Stomach (tissue), 9 donors: ENCODE results near the gene ITCH. TPM values are rescaled to one million over a fixed set of nuclear protein-coding genes. Genes with fewer than 3 reads are reported as not detected.
"Not testable (repeated sequence)": the region's sequence is repeated elsewhere in the genome, so short reads cannot be mapped to it uniquely, and the experiment has no call there.

Experiments used
- DNase-seq, 2 donors: peaks; one replicate each; pipeline versions ENCODE4 v3.0.0 to v3.0.0-alpha.2; 2013 to 2019
- H3K27ac ChIP-seq, 5 donors: fragments of 200-600 bp in 4 of 5; sonication (generic) in 4 of 5; one replicate each; pipeline ENCODE4 v1.5.1; 2013 to 2019; ENCODE audit warnings: mild to moderate bottlenecking in 1 of 5, moderate library complexity in 1 of 5
- H3K27me3 ChIP-seq, 3 donors: fragments of 200-600 bp; sonication (generic); one replicate each; pipeline ENCODE4 v1.5.1; 2017 to 2019; ENCODE audit warnings: mixed run types in 1 of 3
- H3K36me3 ChIP-seq, 4 donors: fragments of 200-600 bp; sonication (generic); 1 replicate in 3 of 4; 2 replicates in 1 of 4; pipeline ENCODE4 v1.5.1; 2016 to 2019
- H3K4me1 ChIP-seq, 4 donors: fragments of 200-600 bp; sonication (generic); one replicate each; pipeline ENCODE4 v1.5.1; 2016 to 2019
- H3K4me3 ChIP-seq, 4 donors: fragments of 200-600 bp; sonication (generic) in 3 of 4; one replicate each; pipeline ENCODE4 v1.5.1; 2016 to 2019; ENCODE audit warnings: mild to moderate bottlenecking in 1 of 4
- H3K9me3 ChIP-seq, 4 donors: fragments of 200-600 bp; sonication (generic); one replicate each; pipeline ENCODE4 v1.5.1; 2016 to 2019
- CTCF ChIP-seq, 7 experiments: fragments of 450-650 bp in 4 of 7; fragments of 200-600 bp in 3 of 7; sonication (generic) in 3 of 7; IDR thresholded peaks; one replicate each; pipeline ENCODE4 v1.5.1; 2016 to 2019; ENCODE audit warnings: antibody characterized with exemption in 7 of 7, control low read depth in 2 of 7, mild to moderate bottlenecking in 1 of 7
- EP300 ChIP-seq: sonication (generic); formaldehyde crosslinking; IDR thresholded peaks from one replicate; pipeline ENCODE4 v1.6.1; 2017; ENCODE audit warnings: antibody characterized with exemption
- POLR2A ChIP-seq, 4 donors: fragments of 450-650 bp; IDR thresholded peaks; one replicate each; pipeline ENCODE4 v1.6.1; 2016; ENCODE audit warnings: antibody characterized with exemption in 4 of 4, control low read depth in 2 of 4, mild to moderate bottlenecking in 1 of 4, moderate library complexity in 1 of 4
- POLR2AphosphoS5 ChIP-seq, 3 donors: sonication (generic); formaldehyde crosslinking; IDR thresholded peaks; one replicate each; pipeline ENCODE4 v1.6.1; 2016; ENCODE audit warnings: antibody characterized with exemption in 3 of 3
- WGBS, 5 donors: extraction: QIAGEN DNeasy Blood & Tissue Kit in 3 of 5; methylation state at CpG; one replicate each; pipeline versions ENCODE4 v1.1.5 to v1.1.7; 2013 to 2018; 5-methylcytosine and 5-hydroxymethylcytosine counted together
- intact Hi-C: fragments of 100-400 bp; cut with DNase I; formaldehyde crosslinking; loops from one replicate; pipeline ENCODE4 v1.15.1; 2023; ENCODE audit warnings: low total_unique reads
- polyA plus RNA-seq, 3 donors: library from polyadenylated mRNA; stranded (reverse); fragments of 200-250 nt; gene quantifications; one replicate each; pipeline ENCODE4 v1.2.3, GENCODE V29; 2013
- total RNA-seq, 5 donors: library from RNA; depleted of rRNA; stranded (reverse); fragments of >200 nt; gene quantifications; one replicate each; pipeline versions ENCODE4 v1.1.0 to v1.2.3, GENCODE V29; 2014 to 2016
- donor health status: healthy with polysubstance abuse.
- donor health status: Bipolar disorder and iron deficiency.
- donor health status: healthy.

The ITCH gene
- total and polyA plus RNA-seq, 8 donors = 7.2 to 138 (median 35.6) TPM

DNA sequence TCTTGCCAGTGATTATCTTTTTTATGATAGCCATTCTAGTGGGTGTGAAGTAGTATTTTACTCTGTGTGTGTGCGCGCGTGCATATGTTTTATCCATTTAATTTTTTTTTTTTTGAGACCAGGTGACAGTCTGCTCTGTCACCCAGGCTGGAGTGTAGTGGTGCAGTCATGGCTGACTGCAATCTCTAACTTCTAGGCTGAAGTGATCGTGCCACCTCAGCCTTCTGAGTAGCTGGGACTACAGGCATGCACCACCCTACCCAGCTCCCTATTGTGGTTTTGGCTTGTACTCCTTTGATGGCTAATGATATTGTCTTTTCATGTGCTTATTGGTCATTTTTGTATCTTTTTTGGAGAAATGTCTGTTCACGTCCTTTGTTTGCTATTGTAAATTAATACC, 33.3 kb downstream of the ITCH start:
- Histone ChIP-seq H3K27me3 (no peaks in the 10 kb centered on the region), H3K27ac (no peak overlapping the region), H3K9me3 (no peaks in the 10 kb centered on the region), H3K36me3 (peaks cover 7 to 73% (median 61%) of the 10 kb centered on the region in 4 donors), H3K4me3 (no peak overlapping the region), H3K4me1 (peaks cover 0 to 63% (median 22%) of the 10 kb centered on the region in 4 donors)
- intact Hi-C loops = no loop called here
- 89 to 98% (median 91%) methylated on average over 5 of the region's 5 CpGs for WGBS, 5 donors
- TF ChIP-seq EP300 (no peak), CTCF (IDR thresholded peaks at IDR 0.05) (no peak), POLR2A (IDR thresholded peaks at IDR 0.05) (no peak)
- no peak for DNase-seq

- no peak overlapping the region for H3K27ac ChIP-seq
- no peak for DNase-seq
- peaks cover 0 to 63% (median 24%) of the 10 kb centered on the region in 4 donors for H3K4me1 ChIP-seq
- 87 to 95% (median 90%) methylated on average over 9 of the region's 9 CpGs for WGBS, 5 donors
- no peak overlapping the region for H3K4me3 ChIP-seq
- H3K27me3 ChIP-seq = no peaks in the 10 kb centered on the region
- peaks cover 7 to 76% (median 61%) of the 10 kb centered on the region in 4 donors for H3K36me3 ChIP-seq
- intact Hi-C loops = no loop called here
- no peaks in the 10 kb centered on the region for H3K9me3 ChIP-seq
- TF ChIP-seq EP300 (no peak), POLR2A (IDR thresholded peaks at IDR 0.05) (no peak), POLR2AphosphoS5 (IDR thresholded peaks at IDR 0.05) (no peak), CTCF (IDR thresholded peaks at IDR 0.05) (no peak)
Measured at GRCh38 chr20:34397096-34397495, 34.0 kb downstream of the ITCH start.

DNA sequence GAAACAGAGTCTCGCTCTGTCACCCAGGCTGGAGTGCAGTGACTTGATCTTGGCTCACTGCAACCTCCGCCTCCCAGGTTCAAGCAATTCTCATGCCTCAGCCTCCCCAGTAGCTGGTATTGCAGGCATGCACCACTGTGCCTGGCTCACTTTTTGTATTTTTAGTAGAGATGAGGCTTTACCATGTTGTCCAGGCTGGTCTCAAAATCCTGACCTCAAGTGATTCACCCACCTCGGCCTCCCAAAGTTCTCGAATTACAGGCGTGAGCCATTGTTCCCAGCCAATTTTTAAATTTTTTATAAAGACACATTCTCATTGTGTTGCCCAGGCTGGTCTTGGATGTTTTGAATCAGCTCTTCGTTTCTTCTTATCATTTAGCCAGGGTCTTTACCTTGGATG, 37.7 kb downstream of the ITCH start:
- H3K9me3 ChIP-seq, intact Hi-C loops, DNase-seq, H3K4me3 ChIP-seq, H3K27ac ChIP-seq, H3K27me3 ChIP-seq: not testable (repeated sequence)
- 88 to 91% (median 90%) methylated on average over 6 of the region's 6 CpGs for WGBS, 5 donors
- peaks cover 7 to 82% (median 41%) of the 10 kb centered on the region in 4 donors for H3K4me1 ChIP-seq
- peaks cover 0 to 44% (median 30%) of the 10 kb centered on the region in 4 donors for H3K36me3 ChIP-seq

- intact Hi-C loops = no loop called here
- Histone ChIP-seq H3K4me3 (no peak overlapping the region), H3K4me1 (peaks cover 7 to 85% (median 47%) of the 10 kb centered on the region in 4 donors), H3K36me3 (peaks cover 0 to 35% (median 24%) of the 10 kb centered on the region in 4 donors), H3K27ac (no peak overlapping the region), H3K27me3 (no peaks in the 10 kb centered on the region), H3K9me3 (no peaks in the 10 kb centered on the region)
- no peak for DNase-seq
- 79 to 86% (median 82%) methylated on average over 8 of the region's 8 CpGs for WGBS, 5 donors
- no peak for TF ChIP-seq POLR2AphosphoS5 (IDR thresholded peaks at IDR 0.05)
- no peak for TF ChIP-seq POLR2A (IDR thresholded peaks at IDR 0.05)
- no peak for TF ChIP-seq EP300
- TF ChIP-seq CTCF (IDR thresholded peaks at IDR 0.05) = no peak
Measured at GRCh38 chr20:34401741-34402455, 38.8 kb downstream of the ITCH start.

- H3K27ac ChIP-seq = no peak overlapping the region
- no peak for TF ChIP-seq EP300
- TF ChIP-seq POLR2A (IDR thresholded peaks at IDR 0.05) = no peak
- peaks cover 7 to 86% (median 49%) of the 10 kb centered on the region in 4 donors for H3K4me1 ChIP-seq
- H3K4me3 ChIP-seq = no peak overlapping the region
- 39 to 74% (median 48%) methylated on average over 1 of the region's 1 CpG for WGBS, 5 donors
- H3K9me3 ChIP-seq = no peaks in the 10 kb centered on the region
- no peaks in the 10 kb centered on the region for H3K27me3 ChIP-seq
- no peak for DNase-seq
- H3K36me3 ChIP-seq = peaks cover 0 to 31% (median 22%) of the 10 kb centered on the region in 4 donors
- intact Hi-C loops = no loop called here
Measured at GRCh38 chr20:34402461-34402860, 39.4 kb downstream of the ITCH start.
